Measurements from ENCODE around the gene PRODH.
"Not testable (repeated sequence)": the region's sequence is repeated elsewhere in the genome, so short reads cannot be mapped to it uniquely, and the experiment has no call there.

PRODH gene

DNA sequence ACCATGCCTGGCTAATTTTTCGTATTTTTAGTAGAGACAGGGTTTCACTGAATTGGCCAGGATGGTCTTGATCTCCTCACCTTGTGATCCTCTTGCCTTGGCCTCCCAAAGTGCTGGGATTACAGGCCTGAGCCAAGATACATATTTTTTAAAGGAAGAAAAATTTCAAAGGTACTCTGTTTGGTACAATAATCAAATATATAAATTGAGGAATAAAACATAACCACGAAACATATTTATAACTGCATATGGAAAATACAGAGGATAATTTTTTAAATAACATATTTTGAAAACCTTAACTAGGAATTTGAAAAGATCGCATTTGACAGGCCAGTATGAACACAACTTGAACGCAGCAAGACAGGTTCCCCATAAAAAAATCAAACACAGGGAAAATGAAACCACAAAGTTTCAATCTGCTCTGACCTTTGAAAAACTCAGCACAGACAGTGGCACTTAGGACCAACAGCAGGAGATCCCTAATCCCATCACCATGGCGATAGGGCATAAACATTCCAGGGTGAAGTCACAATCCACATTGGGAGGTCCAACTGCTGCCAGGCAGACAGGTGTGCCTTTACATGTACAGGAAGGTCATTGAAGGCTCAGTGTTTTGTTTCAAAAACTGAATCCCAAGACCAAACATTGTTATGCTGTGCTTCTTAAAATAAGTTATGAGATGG lies 45.4 kb downstream of the PRODH start:
- not testable (repeated sequence) for H3K36me3 ChIP-seq (ENCODE audit: control insufficient read depth, insufficient read depth, low read length); H3K4me3 ChIP-seq (ENCODE audit: low read depth, low read length); H3K4me2 ChIP-seq (ENCODE audit: low read length); H3K27me3 ChIP-seq (ENCODE audit: control insufficient read depth, insufficient read depth, low read length); H2AFZ ChIP-seq; H3K79me2 ChIP-seq; H3K4me1 ChIP-seq; H3K9ac ChIP-seq; H3K9me3 ChIP-seq (ENCODE audit: control insufficient read depth, low read length); H3K27ac ChIP-seq

DNA sequence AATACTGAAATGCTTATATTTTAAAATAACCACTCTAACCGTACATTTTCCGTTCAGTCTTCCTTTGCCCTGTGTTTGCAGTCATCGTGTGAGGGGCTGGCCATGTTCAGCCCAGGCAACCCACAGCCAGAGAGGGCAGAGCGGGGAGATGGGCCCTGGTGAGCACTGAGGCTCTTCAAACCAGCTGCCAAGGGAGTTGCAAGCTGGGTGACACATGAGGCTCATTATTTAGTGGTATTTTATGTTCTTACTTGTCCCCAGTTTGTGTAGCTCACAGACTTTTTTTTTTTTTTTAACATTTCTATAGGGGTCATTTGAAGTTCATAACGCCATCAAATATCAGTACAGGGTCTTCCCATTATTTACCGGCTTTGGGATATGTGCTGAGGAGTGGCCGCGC lies 48.0 kb downstream of the PRODH start:
- TF ChIP-seq, protein P1, sequence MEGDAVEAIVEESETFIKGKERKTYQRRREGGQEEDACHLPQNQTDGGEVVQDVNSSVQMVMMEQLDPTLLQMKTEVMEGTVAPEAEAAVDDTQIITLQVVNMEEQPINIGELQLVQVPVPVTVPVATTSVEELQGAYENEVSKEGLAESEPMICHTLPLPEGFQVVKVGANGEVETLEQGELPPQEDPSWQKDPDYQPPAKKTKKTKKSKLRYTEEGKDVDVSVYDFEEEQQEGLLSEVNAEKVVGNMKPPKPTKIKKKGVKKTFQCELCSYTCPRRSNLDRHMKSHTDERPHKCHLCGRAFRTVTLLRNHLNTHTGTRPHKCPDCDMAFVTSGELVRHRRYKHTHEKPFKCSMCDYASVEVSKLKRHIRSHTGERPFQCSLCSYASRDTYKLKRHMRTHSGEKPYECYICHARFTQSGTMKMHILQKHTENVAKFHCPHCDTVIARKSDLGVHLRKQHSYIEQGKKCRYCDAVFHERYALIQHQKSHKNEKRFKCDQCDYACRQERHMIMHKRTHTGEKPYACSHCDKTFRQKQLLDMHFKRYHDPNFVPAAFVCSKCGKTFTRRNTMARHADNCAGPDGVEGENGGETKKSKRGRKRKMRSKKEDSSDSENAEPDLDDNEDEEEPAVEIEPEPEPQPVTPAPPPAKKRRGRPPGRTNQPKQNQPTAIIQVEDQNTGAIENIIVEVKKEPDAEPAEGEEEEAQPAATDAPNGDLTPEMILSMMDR (IDR thresholded peaks at IDR 0.05) = no peak
- H3K9ac ChIP-seq = no peak overlapping the region
- H3K4me2 ChIP-seq (ENCODE audit: low read length) = no peak overlapping the region
- no peaks in the 10 kb centered on the region for H3K4me1 ChIP-seq
- no peaks in the 10 kb centered on the region for H3K9me3 ChIP-seq (ENCODE audit: control insufficient read depth, low read length)
- H3K4me3 ChIP-seq (ENCODE audit: low read depth, low read length) = no peak overlapping the region
- no peak overlapping the region for H3K27ac ChIP-seq
- H3K36me3 ChIP-seq (ENCODE audit: control insufficient read depth, insufficient read depth, low read length) = no peaks in the 10 kb centered on the region
- no peaks in the 10 kb centered on the region for H3K27me3 ChIP-seq (ENCODE audit: control insufficient read depth, insufficient read depth, low read length)
- no peak overlapping the region for H2AFZ ChIP-seq
- H3K79me2 ChIP-seq = no peaks in the 10 kb centered on the region

DNA sequence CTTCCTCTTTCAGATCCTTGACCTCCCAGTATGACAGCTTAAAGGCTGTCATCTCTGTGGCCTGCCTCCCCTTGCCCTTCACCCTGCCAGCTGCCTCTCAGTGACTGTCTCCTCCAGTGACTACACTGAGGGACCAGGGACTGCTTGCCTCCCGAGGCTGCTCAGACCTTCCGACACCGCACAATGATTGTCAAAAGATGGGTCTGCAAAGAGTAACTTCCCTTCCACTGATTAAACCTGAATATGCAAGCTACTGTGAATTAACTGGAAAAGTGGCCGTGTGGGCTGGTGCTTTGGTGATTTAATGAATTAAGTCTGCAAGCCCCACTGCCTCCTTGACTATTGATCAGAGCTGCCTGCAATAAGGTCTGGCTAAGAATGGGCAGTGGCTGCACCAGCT lies 51.6 kb downstream of the PRODH start:
- H3K4me1 ChIP-seq; H3K27me3 ChIP-seq (ENCODE audit: control insufficient read depth, insufficient read depth, low read length): not testable (repeated sequence)

DNA sequence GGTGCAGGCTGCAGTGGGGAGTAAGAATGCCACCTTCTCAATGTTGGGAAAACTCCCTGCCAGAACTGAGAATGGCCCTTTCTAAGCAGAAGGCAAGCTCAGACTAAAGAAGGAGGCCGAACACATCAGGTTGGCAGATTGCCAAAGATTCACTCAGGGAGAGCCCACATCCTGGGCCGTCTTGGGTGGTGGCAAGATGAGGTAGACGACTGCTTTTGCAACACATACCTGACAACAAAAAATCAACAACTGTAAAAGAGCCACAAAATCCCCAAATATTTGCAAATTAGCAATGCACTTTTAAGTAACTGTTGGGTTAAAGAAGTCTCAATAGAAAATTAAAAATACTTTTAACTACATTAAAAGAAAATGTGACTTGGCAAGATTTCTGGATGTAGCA lies 54.8 kb downstream of the PRODH start:
- H3K4me1 ChIP-seq; H3K9me3 ChIP-seq (ENCODE audit: control insufficient read depth, low read length); H3K36me3 ChIP-seq (ENCODE audit: control insufficient read depth, insufficient read depth, low read length); H3K4me2 ChIP-seq (ENCODE audit: low read length); H3K79me2 ChIP-seq; H3K27me3 ChIP-seq (ENCODE audit: control insufficient read depth, insufficient read depth, low read length); H2AFZ ChIP-seq; H3K4me3 ChIP-seq (ENCODE audit: low read depth, low read length); H3K27ac ChIP-seq; H3K9ac ChIP-seq: not testable (repeated sequence)

More for the DNA sequence above, 51.6 kb downstream of the PRODH start:
- not testable (repeated sequence) for H3K4me3 ChIP-seq (ENCODE audit: low read depth, low read length); H3K9me3 ChIP-seq (ENCODE audit: control insufficient read depth, low read length); H2AFZ ChIP-seq; H3K4me2 ChIP-seq (ENCODE audit: low read length); H3K9ac ChIP-seq; H3K27ac ChIP-seq; H3K36me3 ChIP-seq (ENCODE audit: control insufficient read depth, insufficient read depth, low read length); H3K79me2 ChIP-seq
